Liver (tissue), 9 donors: ENCODE measurements around the gene ATP8B3. TPM values are rescaled to one million over a fixed set of nuclear protein-coding genes. Genes with fewer than 3 reads are reported as not detected.

Experiments used
- DNase-seq: peaks from one replicate; pipeline ENCODE4 v3.0.0-alpha.2; 2017; ENCODE audit warnings: low spot score
- H3K27ac ChIP-seq, 2 donors: one replicate each; pipeline ENCODE4 v1.7.0; 2013; ENCODE audit warnings: inconsistent platforms in 2 of 2, low read length in 2 of 2, control low read depth in 1 of 2, low read depth in 1 of 2, mild to moderate bottlenecking in 1 of 2
- H3K27me3 ChIP-seq, 4 donors: one replicate each; pipeline versions ENCODE4 v1.6.1 to v1.7.0; 2013; ENCODE audit warnings: low read length in 3 of 4, inconsistent platforms in 1 of 4, mild to moderate bottlenecking in 1 of 4, moderate library complexity in 1 of 4; ENCODE audit not compliant: control insufficient read depth in 4 of 4, insufficient read depth in 4 of 4
- H3K36me3 ChIP-seq, 4 donors: one replicate each; pipeline versions ENCODE4 v1.6.1 to v1.7.0; 2013; ENCODE audit warnings: low read length in 3 of 4, mild to moderate bottlenecking in 3 of 4, low read depth in 1 of 4, moderate library complexity in 1 of 4; ENCODE audit not compliant: control insufficient read depth in 4 of 4, insufficient read depth in 3 of 4
- H3K4me1 ChIP-seq, 4 donors: one replicate each; pipeline versions ENCODE4 v1.6.1 to v1.7.0; 2013; ENCODE audit warnings: low read length in 3 of 4, mild to moderate bottlenecking in 3 of 4, moderate library complexity in 1 of 4; ENCODE audit not compliant: control insufficient read depth in 4 of 4, insufficient read depth in 4 of 4
- H3K4me3 ChIP-seq, 3 donors: one replicate each; pipeline versions ENCODE4 v1.6.1 to v1.7.0; 2013; ENCODE audit warnings: low read length in 3 of 3, control low read depth in 1 of 3, low read depth in 1 of 3, mild to moderate bottlenecking in 1 of 3
- H3K9ac ChIP-seq, 2 donors: one replicate each; pipeline ENCODE4 v1.7.0; 2013; ENCODE audit warnings: low read length in 2 of 2, mild to moderate bottlenecking in 2 of 2, moderate library complexity in 2 of 2, control low read depth in 1 of 2, low read depth in 1 of 2
- H3K9me3 ChIP-seq, 4 donors: one replicate each; pipeline versions ENCODE4 v1.6.1 to v1.7.0; 2013; ENCODE audit warnings: low read length in 3 of 4; ENCODE audit not compliant: control insufficient read depth in 4 of 4
- ATF3 ChIP-seq: IDR thresholded peaks from 2 replicates; pipeline ENCODE4 v1.6.1; 2016; ENCODE audit warnings: antibody characterized with exemption
- CTCF ChIP-seq: fragments of 150-350 bp; IDR thresholded peaks from 2 replicates; pipeline ENCODE4 v1.5.1; 2017; ENCODE audit warnings: improper control_type of control experiment, low read depth, low read length; ENCODE audit not compliant: missing input control
- EGR1 ChIP-seq, 2 donors: IDR thresholded peaks; 2 replicates each; pipeline ENCODE4 v1.6.1; 2016 to 2018; ENCODE audit warnings: antibody characterized with exemption in 2 of 2, low read depth in 2 of 2
- FOXA1 ChIP-seq: IDR thresholded peaks from 2 replicates; pipeline ENCODE4 v1.6.1; 2016; ENCODE audit warnings: antibody characterized with exemption
- FOXA2 ChIP-seq: IDR thresholded peaks from 2 replicates; pipeline ENCODE4 v1.6.1; 2016; ENCODE audit warnings: antibody characterized with exemption
- GABPA ChIP-seq, 2 donors: IDR thresholded peaks in 1 of 2; conservative IDR thresholded peaks in 1 of 2; 2 replicates each; pipeline ENCODE4 v1.6.1; 2016; ENCODE audit warnings: antibody characterized with exemption in 2 of 2, mild to moderate bottlenecking in 1 of 2, moderate library complexity in 1 of 2
- HNF4A ChIP-seq, 2 donors: conservative IDR thresholded peaks; 2 replicates each; pipeline ENCODE4 v1.6.1; 2016; ENCODE audit warnings: antibody characterized with exemption in 2 of 2, mild to moderate bottlenecking in 2 of 2
- HNF4G ChIP-seq: IDR thresholded peaks from 2 replicates; pipeline ENCODE4 v1.6.1; 2016; ENCODE audit warnings: antibody characterized with exemption
- JUND ChIP-seq, 2 donors: IDR thresholded peaks; 2 replicates each; pipeline ENCODE4 v1.6.1; 2016; ENCODE audit warnings: antibody characterized with exemption in 2 of 2
- MAX ChIP-seq: IDR thresholded peaks from 2 replicates; pipeline ENCODE4 v1.6.1; 2016; ENCODE audit warnings: antibody characterized with exemption
- NR2F2 ChIP-seq: IDR thresholded peaks from 2 replicates; pipeline ENCODE4 v1.6.1; 2016; ENCODE audit warnings: antibody characterized with exemption
- RAD21 ChIP-seq, 2 donors: IDR thresholded peaks; 2 replicates each; pipeline ENCODE4 v1.6.1; 2016; ENCODE audit warnings: antibody characterized with exemption in 2 of 2, mild to moderate bottlenecking in 2 of 2
- REST ChIP-seq: IDR thresholded peaks from 2 replicates; pipeline ENCODE4 v1.6.1; 2016; ENCODE audit warnings: antibody characterized with exemption, mild to moderate bottlenecking
- RXRA ChIP-seq, 2 donors: IDR thresholded peaks; 2 replicates each; pipeline ENCODE4 v1.6.1; 2017 to 2018; ENCODE audit warnings: antibody characterized with exemption in 2 of 2, mild to moderate bottlenecking in 1 of 2
- SP1 ChIP-seq: IDR thresholded peaks from 2 replicates; pipeline ENCODE4 v1.6.1; 2018; ENCODE audit warnings: antibody characterized with exemption, mild to moderate bottlenecking
- TAF1 ChIP-seq: conservative IDR thresholded peaks from 2 replicates; pipeline ENCODE4 v1.6.1; 2016; ENCODE audit warnings: antibody characterized with exemption, mild to moderate bottlenecking
- YY1 ChIP-seq: IDR thresholded peaks from 2 replicates; pipeline ENCODE4 v1.6.1; 2016; ENCODE audit warnings: antibody characterized with exemption, mild to moderate bottlenecking
- ZBTB33 ChIP-seq: IDR thresholded peaks from 2 replicates; pipeline ENCODE4 v1.6.1; 2016; ENCODE audit warnings: antibody characterized with exemption
- WGBS: extraction: QIAGEN DNeasy Blood & Tissue Kit; methylation state at CpG from one replicate; pipeline ENCODE4 v1.1.7; 2013; 5-methylcytosine and 5-hydroxymethylcytosine counted together
- polyA plus RNA-seq, 2 donors: library from polyadenylated mRNA; stranded (reverse) in 1 of 2; unstranded in 1 of 2; fragments of 200-250 nt in 1 of 2; fragments of >200 nt in 1 of 2; fragmentation: Nextera tagmentation in 1 of 2; extraction: Ambion mirVana in 1 of 2; gene quantifications; one replicate each; pipeline versions ENCODE4 v1.2.1 to v1.2.3, GENCODE V29; 2013 to 2015
- total RNA-seq, 2 donors: library from RNA; depleted of rRNA; stranded (reverse); fragments of >200 nt; gene quantifications; one replicate each; pipeline ENCODE4 v1.2.3, GENCODE V29; 2014
- donor health status: healthy.
- donor health status: healthy.
- donor health status: healthy.
- donor health status: healthy.
- donor health status: healthy.

Gene ATP8B3
- total and polyA plus RNA-seq, 4 donors: 0.42 to 3.1 (median 0.52) TPM

GRCh38 chr19:1749373-1750342, 62.4 kb downstream of the ATP8B3 start:
- H3K9ac ChIP-seq: no peak overlapping the region
- H3K27me3 ChIP-seq: peaks cover 6 to 34% (median 12%) of the 10 kb centered on the region in 4 donors
- H3K4me1 ChIP-seq: peaks cover 2 to 16% (median 12%) of the 10 kb centered on the region in 4 donors
- no peak overlapping the region for H3K27ac ChIP-seq
- WGBS: 3% methylated on average over 99 of the region's 99 CpGs
- no peaks in the 10 kb centered on the region for H3K36me3 ChIP-seq
- H3K9me3 ChIP-seq: no peaks in the 10 kb centered on the region
- TF ChIP-seq ZBTB33 (no peak), YY1 (no peak), FOXA1 (no peak), NR2F2 (no peak), HNF4G (no peak), JUND (IDR thresholded peaks at IDR 0.05) (no peak), EGR1 (IDR thresholded peaks at IDR 0.05; ENCODE audit: low read depth in 2 of 2) (no peak), GABPA (IDR thresholded peaks at IDR 0.05 in 1 of 2, conservative IDR thresholded peaks at IDR 0.05 in 1 of 2) (no peak), RAD21 (IDR thresholded peaks at IDR 0.05) (no peak), MAX (no peak), TAF1 (no peak), REST (no peak), HNF4A (conservative IDR thresholded peaks at IDR 0.05) (no peak), ATF3 (no peak), FOXA2 (no peak), CTCF (no peak), SP1 (no peak), RXRA (IDR thresholded peaks at IDR 0.05) (no peak)
- DNase-seq: no peak
- H3K4me3 ChIP-seq: no peak overlapping the region
